GM18867 (cell line): ENCODE measurements around the gene FPGS.

Experiments
- ATAC-seq: cut with Tn5 transposase; IDR thresholded peaks from one replicate; pipeline ENCODE4 v1.9.1; 2021; ENCODE audit warnings: mild to moderate bottlenecking, moderate library complexity; ENCODE audit not compliant: unreplicated experiment

FPGS gene

GRCh38 chr9:127785933-127786772 lies 16.5 kb upstream of the FPGS start, which contains the start of gene CDK9:
Gene CDK9 (plus strand): TSS chr9:127786034. CDS start chr9:127786149, 115 bp downstream.
- ATAC-seq, result peak; percentile 65

- no peak for ATAC-seq
Measured at GRCh38 chr9:127786773-127787104, 15.9 kb upstream of the FPGS start.

- ATAC-seq, result no peak
Measured at GRCh38 chr9:127788337-127789011, 14.2 kb upstream of the FPGS start.

GRCh38 chr9:127789179-127789578 lies 13.5 kb upstream of the FPGS start:
- no peak for ATAC-seq

- no peak for ATAC-seq
Measured at GRCh38 chr9:127790094-127790855, 12.4 kb upstream of the FPGS start.

- no peak for ATAC-seq
Measured at GRCh38 chr9:127791085-127791484, 11.6 kb upstream of the FPGS start.

- no peak for ATAC-seq
Measured at GRCh38 chr9:127792417-127793031, 10.2 kb upstream of the FPGS start.

- no peak for ATAC-seq
Measured at GRCh38 chr9:127793093-127793708, 9.5 kb upstream of the FPGS start.

- ATAC-seq, result no peak
Measured at GRCh38 chr9:127794001-127794791, 8.5 kb upstream of the FPGS start.

GRCh38 chr9:127796225-127796813 lies 6.4 kb upstream of the FPGS start:
- ATAC-seq, result no peak

GRCh38 chr9:127796852-127797370 lies 5.8 kb upstream of the FPGS start:
- no peak for ATAC-seq

- no peak for ATAC-seq
Measured at GRCh38 chr9:127801955-127802575, 617 bp upstream of the FPGS start.

GRCh38 chr9:127803507-127804352 lies 1.0 kb downstream of the FPGS start:
- no peak for ATAC-seq

GRCh38 chr9:127805620-127806019 lies 2.9 kb downstream of the FPGS start:
- ATAC-seq, result no peak

- no peak for ATAC-seq
Measured at GRCh38 chr9:127806871-127807270, 4.2 kb downstream of the FPGS start.

GRCh38 chr9:127808347-127809001 lies 5.8 kb downstream of the FPGS start:
- ATAC-seq, result no peak

- no peak for ATAC-seq
Measured at GRCh38 chr9:127809002-127809539, 6.4 kb downstream of the FPGS start.
